Esophagus squamous epithelium (tissue), 4 donors: ENCODE data around the gene DHH.

Experiments used
- CTCF ChIP-seq, 6 experiments: fragments of 450-650 bp in 4 of 6; fragments of 200-600 bp in 2 of 6; sonication (generic) in 2 of 6; IDR thresholded peaks; one replicate each; pipeline ENCODE4 v1.5.1; 2016 to 2019; ENCODE audit warnings: antibody characterized with exemption in 6 of 6, mild to moderate bottlenecking in 4 of 6, moderate library complexity in 4 of 6
- POLR2A ChIP-seq, 4 donors: fragments of 450-650 bp; IDR thresholded peaks; one replicate each; pipeline ENCODE4 v1.6.1; 2017; ENCODE audit warnings: antibody characterized with exemption in 4 of 4, mild to moderate bottlenecking in 4 of 4, moderate library complexity in 3 of 4

- peak in 5 of 6 experiments; percentile 27 to 74 (median 70) for TF ChIP-seq CTCF (IDR thresholded peaks at IDR 0.05)
- TF ChIP-seq POLR2A (IDR thresholded peaks at IDR 0.05) = peak in 3 of 4 donors; percentile 65 to 87 (median 85)
These were observed 16.0 kb upstream of the DHH start, which contains the start of gene LMBR1L for GRCh38 chr12:49110464-49111155.
